Liver (tissue), 9 donors: ENCODE data around the gene GUK1. TPM values are rescaled to one million over a fixed set of nuclear protein-coding genes. Genes with fewer than 3 reads are reported as not detected.
A peak's percentile ranks its signal among the peaks of the same experiment; 100 is the strongest.

ENCODE experiments used
- DNase-seq: peaks from one replicate; pipeline ENCODE4 v3.0.0-alpha.2; 2017; ENCODE audit warnings: low spot score
- H3K27ac ChIP-seq, 2 donors: one replicate each; pipeline ENCODE4 v1.7.0; 2013; ENCODE audit warnings: inconsistent platforms in 2 of 2, low read length in 2 of 2, control low read depth in 1 of 2, low read depth in 1 of 2, mild to moderate bottlenecking in 1 of 2
- H3K27me3 ChIP-seq, 4 donors: one replicate each; pipeline versions ENCODE4 v1.6.1 to v1.7.0; 2013; ENCODE audit warnings: low read length in 3 of 4, inconsistent platforms in 1 of 4, mild to moderate bottlenecking in 1 of 4, moderate library complexity in 1 of 4; ENCODE audit not compliant: control insufficient read depth in 4 of 4, insufficient read depth in 4 of 4
- H3K36me3 ChIP-seq, 4 donors: one replicate each; pipeline versions ENCODE4 v1.6.1 to v1.7.0; 2013; ENCODE audit warnings: low read length in 3 of 4, mild to moderate bottlenecking in 3 of 4, low read depth in 1 of 4, moderate library complexity in 1 of 4; ENCODE audit not compliant: control insufficient read depth in 4 of 4, insufficient read depth in 3 of 4
- H3K4me1 ChIP-seq, 4 donors: one replicate each; pipeline versions ENCODE4 v1.6.1 to v1.7.0; 2013; ENCODE audit warnings: low read length in 3 of 4, mild to moderate bottlenecking in 3 of 4, moderate library complexity in 1 of 4; ENCODE audit not compliant: control insufficient read depth in 4 of 4, insufficient read depth in 4 of 4
- H3K4me3 ChIP-seq, 3 donors: one replicate each; pipeline versions ENCODE4 v1.6.1 to v1.7.0; 2013; ENCODE audit warnings: low read length in 3 of 3, control low read depth in 1 of 3, low read depth in 1 of 3, mild to moderate bottlenecking in 1 of 3
- H3K9ac ChIP-seq, 2 donors: one replicate each; pipeline ENCODE4 v1.7.0; 2013; ENCODE audit warnings: low read length in 2 of 2, mild to moderate bottlenecking in 2 of 2, moderate library complexity in 2 of 2, control low read depth in 1 of 2, low read depth in 1 of 2
- H3K9me3 ChIP-seq, 4 donors: one replicate each; pipeline versions ENCODE4 v1.6.1 to v1.7.0; 2013; ENCODE audit warnings: low read length in 3 of 4; ENCODE audit not compliant: control insufficient read depth in 4 of 4
- EGR1 ChIP-seq, 2 donors: IDR thresholded peaks; 2 replicates each; pipeline ENCODE4 v1.6.1; 2016 to 2018; ENCODE audit warnings: antibody characterized with exemption in 2 of 2, low read depth in 2 of 2
- FOXA1 ChIP-seq: IDR thresholded peaks from 2 replicates; pipeline ENCODE4 v1.6.1; 2016; ENCODE audit warnings: antibody characterized with exemption
- FOXA2 ChIP-seq: IDR thresholded peaks from 2 replicates; pipeline ENCODE4 v1.6.1; 2016; ENCODE audit warnings: antibody characterized with exemption
- GABPA ChIP-seq, 2 donors: IDR thresholded peaks in 1 of 2; conservative IDR thresholded peaks in 1 of 2; 2 replicates each; pipeline ENCODE4 v1.6.1; 2016; ENCODE audit warnings: antibody characterized with exemption in 2 of 2, mild to moderate bottlenecking in 1 of 2, moderate library complexity in 1 of 2
- HNF4A ChIP-seq, 2 donors: conservative IDR thresholded peaks; 2 replicates each; pipeline ENCODE4 v1.6.1; 2016; ENCODE audit warnings: antibody characterized with exemption in 2 of 2, mild to moderate bottlenecking in 2 of 2
- HNF4G ChIP-seq: IDR thresholded peaks from 2 replicates; pipeline ENCODE4 v1.6.1; 2016; ENCODE audit warnings: antibody characterized with exemption
- JUND ChIP-seq, 2 donors: IDR thresholded peaks; 2 replicates each; pipeline ENCODE4 v1.6.1; 2016; ENCODE audit warnings: antibody characterized with exemption in 2 of 2
- NR2F2 ChIP-seq: IDR thresholded peaks from 2 replicates; pipeline ENCODE4 v1.6.1; 2016; ENCODE audit warnings: antibody characterized with exemption
- RAD21 ChIP-seq, 2 donors: IDR thresholded peaks; 2 replicates each; pipeline ENCODE4 v1.6.1; 2016; ENCODE audit warnings: antibody characterized with exemption in 2 of 2, mild to moderate bottlenecking in 2 of 2
- RXRA ChIP-seq, 2 donors: IDR thresholded peaks; 2 replicates each; pipeline ENCODE4 v1.6.1; 2017 to 2018; ENCODE audit warnings: antibody characterized with exemption in 2 of 2, mild to moderate bottlenecking in 1 of 2
- TAF1 ChIP-seq: conservative IDR thresholded peaks from 2 replicates; pipeline ENCODE4 v1.6.1; 2016; ENCODE audit warnings: antibody characterized with exemption, mild to moderate bottlenecking
- YY1 ChIP-seq: IDR thresholded peaks from 2 replicates; pipeline ENCODE4 v1.6.1; 2016; ENCODE audit warnings: antibody characterized with exemption, mild to moderate bottlenecking
- WGBS: extraction: QIAGEN DNeasy Blood & Tissue Kit; methylation state at CpG from one replicate; pipeline ENCODE4 v1.1.7; 2013; 5-methylcytosine and 5-hydroxymethylcytosine counted together
- polyA plus RNA-seq, 2 donors: library from polyadenylated mRNA; stranded (reverse) in 1 of 2; unstranded in 1 of 2; fragments of 200-250 nt in 1 of 2; fragments of >200 nt in 1 of 2; fragmentation: Nextera tagmentation in 1 of 2; extraction: Ambion mirVana in 1 of 2; gene quantifications; one replicate each; pipeline versions ENCODE4 v1.2.1 to v1.2.3, GENCODE V29; 2013 to 2015
- total RNA-seq, 2 donors: library from RNA; depleted of rRNA; stranded (reverse); fragments of >200 nt; gene quantifications; one replicate each; pipeline ENCODE4 v1.2.3, GENCODE V29; 2014
- TF ChIP-seq, protein P1 (sequence below): IDR thresholded peaks from 2 replicates; pipeline ENCODE4 v1.6.1; 2016; ENCODE audit warnings: antibody characterized with exemption, mild to moderate bottlenecking
- TF ChIP-seq, protein P2 (sequence below): IDR thresholded peaks from 2 replicates; pipeline ENCODE4 v1.6.1; 2016; ENCODE audit warnings: antibody characterized with exemption
- TF ChIP-seq, protein P3 (sequence below): IDR thresholded peaks from 2 replicates; pipeline ENCODE4 v1.6.1; 2016; ENCODE audit warnings: antibody characterized with exemption
- TF ChIP-seq, protein P4 (sequence below): fragments of 150-350 bp; IDR thresholded peaks from 2 replicates; pipeline ENCODE4 v1.5.1; 2017; ENCODE audit warnings: improper control_type of control experiment, low read depth, low read length; ENCODE audit not compliant: missing input control
- TF ChIP-seq, protein P5 (sequence below): IDR thresholded peaks from 2 replicates; pipeline ENCODE4 v1.6.1; 2016; ENCODE audit warnings: antibody characterized with exemption
- donor health status: healthy.
- donor health status: healthy.
- donor health status: healthy.
- donor health status: healthy.
- donor health status: healthy.

Gene GUK1
- total and polyA plus RNA-seq, 4 donors, result 147 to 251 (median 216) TPM

DNA sequence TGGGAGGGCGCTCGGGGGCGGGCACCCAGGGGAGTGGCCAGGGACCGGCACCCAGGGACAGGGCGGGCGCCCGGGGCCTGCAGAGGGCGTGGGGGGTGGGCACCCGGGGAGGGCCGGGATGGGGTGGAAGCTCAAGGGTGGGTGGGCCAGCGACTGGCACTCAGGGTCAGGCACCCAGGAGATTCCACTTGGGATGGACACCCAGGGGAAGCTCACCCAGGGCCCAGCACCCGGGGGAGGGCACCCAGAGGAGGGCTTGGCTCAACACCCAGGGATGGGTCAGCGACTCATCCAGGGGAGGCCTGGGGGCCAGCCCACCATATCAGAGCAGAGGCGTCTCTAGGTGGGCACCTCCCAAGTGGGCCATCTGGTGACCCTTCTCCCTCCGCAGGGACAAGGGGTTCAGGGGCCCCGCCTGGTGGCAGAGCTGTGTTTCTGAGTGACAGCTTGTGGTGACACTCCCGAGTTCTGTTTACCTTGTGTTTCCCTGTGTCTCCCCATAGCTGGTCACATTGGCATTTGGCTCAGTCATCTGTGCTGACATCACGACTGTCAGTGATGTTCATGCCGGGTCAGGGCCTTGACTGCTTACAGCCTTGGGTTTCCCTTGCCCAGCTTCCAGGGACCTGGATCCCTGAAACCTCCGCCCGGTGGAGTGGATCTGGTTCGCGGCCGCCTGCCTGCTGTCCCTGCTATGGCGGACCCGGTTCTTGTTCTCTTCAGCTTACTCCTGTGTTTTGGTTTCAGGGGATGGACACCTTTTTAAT is 26.3 kb downstream of the GUK1 start:
- peak overlapping the region; percentile 97 to 99 for H3K27ac ChIP-seq
- DNase-seq, result peak; percentile 77

DNA sequence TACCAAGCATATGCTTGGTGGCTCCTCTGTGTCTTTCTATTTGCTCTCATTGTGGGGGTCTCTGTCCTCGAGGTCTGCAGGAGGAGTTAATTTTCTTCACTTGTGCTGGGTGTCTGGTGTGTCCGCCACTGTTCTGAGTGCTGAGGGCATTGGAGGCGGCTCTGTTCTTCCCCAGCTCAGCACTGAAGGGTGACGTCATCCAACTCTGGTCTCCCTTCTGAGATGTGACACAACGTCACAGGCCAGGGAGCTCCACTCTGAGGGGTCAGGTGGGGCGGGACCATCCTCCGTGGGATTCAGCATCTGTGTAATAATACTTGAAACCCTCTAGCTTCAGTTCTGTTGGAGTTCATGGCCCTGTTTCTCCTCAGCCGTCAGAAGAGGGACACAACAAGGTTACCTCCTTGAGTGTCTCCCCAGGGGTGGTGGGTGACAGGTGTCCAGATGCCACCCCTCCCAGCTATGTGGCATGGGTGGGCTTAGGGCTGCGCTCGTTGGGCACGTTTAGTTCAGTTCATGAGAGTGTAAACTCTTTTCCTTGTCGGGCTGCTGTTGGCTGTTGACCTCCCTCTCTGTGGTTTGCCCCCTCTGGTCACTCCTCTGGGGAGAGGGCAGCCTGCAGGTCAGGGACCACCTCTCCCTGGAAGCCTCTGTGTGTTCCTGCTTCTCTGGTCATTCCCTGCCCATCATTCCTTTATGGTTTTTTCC is 28.6 kb downstream of the GUK1 start:
- H3K27me3 ChIP-seq, result no peaks in the 10 kb centered on the region
- 87% methylated on average over 12 of the region's 12 CpGs for WGBS
- no peaks in the 10 kb centered on the region for H3K36me3 ChIP-seq
- no peaks in the 10 kb centered on the region for H3K9me3 ChIP-seq
- no peak for DNase-seq
- TF ChIP-seq, protein P1, sequence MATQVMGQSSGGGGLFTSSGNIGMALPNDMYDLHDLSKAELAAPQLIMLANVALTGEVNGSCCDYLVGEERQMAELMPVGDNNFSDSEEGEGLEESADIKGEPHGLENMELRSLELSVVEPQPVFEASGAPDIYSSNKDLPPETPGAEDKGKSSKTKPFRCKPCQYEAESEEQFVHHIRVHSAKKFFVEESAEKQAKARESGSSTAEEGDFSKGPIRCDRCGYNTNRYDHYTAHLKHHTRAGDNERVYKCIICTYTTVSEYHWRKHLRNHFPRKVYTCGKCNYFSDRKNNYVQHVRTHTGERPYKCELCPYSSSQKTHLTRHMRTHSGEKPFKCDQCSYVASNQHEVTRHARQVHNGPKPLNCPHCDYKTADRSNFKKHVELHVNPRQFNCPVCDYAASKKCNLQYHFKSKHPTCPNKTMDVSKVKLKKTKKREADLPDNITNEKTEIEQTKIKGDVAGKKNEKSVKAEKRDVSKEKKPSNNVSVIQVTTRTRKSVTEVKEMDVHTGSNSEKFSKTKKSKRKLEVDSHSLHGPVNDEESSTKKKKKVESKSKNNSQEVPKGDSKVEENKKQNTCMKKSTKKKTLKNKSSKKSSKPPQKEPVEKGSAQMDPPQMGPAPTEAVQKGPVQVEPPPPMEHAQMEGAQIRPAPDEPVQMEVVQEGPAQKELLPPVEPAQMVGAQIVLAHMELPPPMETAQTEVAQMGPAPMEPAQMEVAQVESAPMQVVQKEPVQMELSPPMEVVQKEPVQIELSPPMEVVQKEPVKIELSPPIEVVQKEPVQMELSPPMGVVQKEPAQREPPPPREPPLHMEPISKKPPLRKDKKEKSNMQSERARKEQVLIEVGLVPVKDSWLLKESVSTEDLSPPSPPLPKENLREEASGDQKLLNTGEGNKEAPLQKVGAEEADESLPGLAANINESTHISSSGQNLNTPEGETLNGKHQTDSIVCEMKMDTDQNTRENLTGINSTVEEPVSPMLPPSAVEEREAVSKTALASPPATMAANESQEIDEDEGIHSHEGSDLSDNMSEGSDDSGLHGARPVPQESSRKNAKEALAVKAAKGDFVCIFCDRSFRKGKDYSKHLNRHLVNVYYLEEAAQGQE, result no peak
- TF ChIP-seq HNF4A (conservative IDR thresholded peaks at IDR 0.05) (no peak), GABPA (IDR thresholded peaks at IDR 0.05 in 1 of 2, conservative IDR thresholded peaks at IDR 0.05 in 1 of 2) (no peak), YY1 (no peak), FOXA2 (no peak), FOXA1 (no peak), JUND (IDR thresholded peaks at IDR 0.05) (no peak), HNF4G (no peak), EGR1 (IDR thresholded peaks at IDR 0.05; ENCODE audit: low read depth in 2 of 2) (no peak), TAF1 (no peak), RAD21 (IDR thresholded peaks at IDR 0.05) (no peak), RXRA (IDR thresholded peaks at IDR 0.05) (no peak), NR2F2 (no peak)
- TF ChIP-seq, protein P2, sequence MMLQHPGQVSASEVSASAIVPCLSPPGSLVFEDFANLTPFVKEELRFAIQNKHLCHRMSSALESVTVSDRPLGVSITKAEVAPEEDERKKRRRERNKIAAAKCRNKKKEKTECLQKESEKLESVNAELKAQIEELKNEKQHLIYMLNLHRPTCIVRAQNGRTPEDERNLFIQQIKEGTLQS, result no peak
- TF ChIP-seq, protein P3, sequence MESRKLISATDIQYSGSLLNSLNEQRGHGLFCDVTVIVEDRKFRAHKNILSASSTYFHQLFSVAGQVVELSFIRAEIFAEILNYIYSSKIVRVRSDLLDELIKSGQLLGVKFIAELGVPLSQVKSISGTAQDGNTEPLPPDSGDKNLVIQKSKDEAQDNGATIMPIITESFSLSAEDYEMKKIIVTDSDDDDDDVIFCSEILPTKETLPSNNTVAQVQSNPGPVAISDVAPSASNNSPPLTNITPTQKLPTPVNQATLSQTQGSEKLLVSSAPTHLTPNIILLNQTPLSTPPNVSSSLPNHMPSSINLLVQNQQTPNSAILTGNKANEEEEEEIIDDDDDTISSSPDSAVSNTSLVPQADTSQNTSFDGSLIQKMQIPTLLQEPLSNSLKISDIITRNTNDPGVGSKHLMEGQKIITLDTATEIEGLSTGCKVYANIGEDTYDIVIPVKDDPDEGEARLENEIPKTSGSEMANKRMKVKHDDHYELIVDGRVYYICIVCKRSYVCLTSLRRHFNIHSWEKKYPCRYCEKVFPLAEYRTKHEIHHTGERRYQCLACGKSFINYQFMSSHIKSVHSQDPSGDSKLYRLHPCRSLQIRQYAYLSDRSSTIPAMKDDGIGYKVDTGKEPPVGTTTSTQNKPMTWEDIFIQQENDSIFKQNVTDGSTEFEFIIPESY, result no peak
- TF ChIP-seq, protein P4, sequence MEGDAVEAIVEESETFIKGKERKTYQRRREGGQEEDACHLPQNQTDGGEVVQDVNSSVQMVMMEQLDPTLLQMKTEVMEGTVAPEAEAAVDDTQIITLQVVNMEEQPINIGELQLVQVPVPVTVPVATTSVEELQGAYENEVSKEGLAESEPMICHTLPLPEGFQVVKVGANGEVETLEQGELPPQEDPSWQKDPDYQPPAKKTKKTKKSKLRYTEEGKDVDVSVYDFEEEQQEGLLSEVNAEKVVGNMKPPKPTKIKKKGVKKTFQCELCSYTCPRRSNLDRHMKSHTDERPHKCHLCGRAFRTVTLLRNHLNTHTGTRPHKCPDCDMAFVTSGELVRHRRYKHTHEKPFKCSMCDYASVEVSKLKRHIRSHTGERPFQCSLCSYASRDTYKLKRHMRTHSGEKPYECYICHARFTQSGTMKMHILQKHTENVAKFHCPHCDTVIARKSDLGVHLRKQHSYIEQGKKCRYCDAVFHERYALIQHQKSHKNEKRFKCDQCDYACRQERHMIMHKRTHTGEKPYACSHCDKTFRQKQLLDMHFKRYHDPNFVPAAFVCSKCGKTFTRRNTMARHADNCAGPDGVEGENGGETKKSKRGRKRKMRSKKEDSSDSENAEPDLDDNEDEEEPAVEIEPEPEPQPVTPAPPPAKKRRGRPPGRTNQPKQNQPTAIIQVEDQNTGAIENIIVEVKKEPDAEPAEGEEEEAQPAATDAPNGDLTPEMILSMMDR, result no peak
- TF ChIP-seq, protein P5, sequence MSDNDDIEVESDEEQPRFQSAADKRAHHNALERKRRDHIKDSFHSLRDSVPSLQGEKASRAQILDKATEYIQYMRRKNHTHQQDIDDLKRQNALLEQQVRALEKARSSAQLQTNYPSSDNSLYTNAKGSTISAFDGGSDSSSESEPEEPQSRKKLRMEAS, result no peak
- H3K4me3 ChIP-seq, result no peak overlapping the region
- no peak overlapping the region for H3K9ac ChIP-seq
- no peak overlapping the region for H3K27ac ChIP-seq
- peaks cover 0 to 12% (median 4%) of the 10 kb centered on the region in 4 donors for H3K4me1 ChIP-seq

More for the DNA sequence above, 26.3 kb downstream of the GUK1 start:
- Histone ChIP-seq H3K9me3 (no peaks in the 10 kb centered on the region), H3K36me3 (no peaks in the 10 kb centered on the region), H3K27me3 (no peaks in the 10 kb centered on the region), H3K9ac (peak overlapping the region; percentile 82 to 94), H3K4me1 (peaks cover 0 to 18% (median 4%) of the 10 kb centered on the region in 4 donors), H3K4me3 (peak overlapping the region; percentile 47 to 84 (median 77))
- TF ChIP-seq NR2F2 (peak; percentile 42), FOXA2 (no peak)
- 19% methylated on average over 26 of the region's 26 CpGs for WGBS
